CD4-positive, alpha-beta T cell treated with Interleukin-17A for 4 hours (primary cell): Measurements from ENCODE around the gene KRTAP16-1.

Source experiments
- DNase-seq: peaks from one replicate; pipeline ENCODE4 v3.0.0-alpha.2; 2020; ENCODE audit warnings: mixed read lengths

The KRTAP16-1 gene

DNA sequence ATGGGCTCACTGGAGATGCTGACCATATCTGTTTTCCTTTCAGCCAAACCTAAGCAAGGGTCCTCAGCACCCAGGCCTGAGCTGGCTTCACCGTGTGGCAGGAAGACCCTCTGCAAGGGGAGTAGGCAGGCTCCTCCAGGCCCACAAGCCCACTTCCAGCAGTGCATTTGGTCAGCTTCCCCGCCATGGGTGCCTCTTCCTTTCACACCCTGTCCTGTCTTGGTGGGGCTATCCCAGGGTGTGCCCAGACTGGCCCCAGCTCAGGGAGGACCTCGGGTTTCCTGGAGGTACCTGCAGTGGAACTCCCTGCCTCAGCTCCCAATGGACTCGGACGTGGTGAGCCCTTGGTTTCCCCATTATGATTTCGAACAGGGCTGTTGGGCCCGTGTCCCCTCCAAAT lies 19.1 kb upstream of the KRTAP16-1 start:
- DNase-seq: no peak

DNA sequence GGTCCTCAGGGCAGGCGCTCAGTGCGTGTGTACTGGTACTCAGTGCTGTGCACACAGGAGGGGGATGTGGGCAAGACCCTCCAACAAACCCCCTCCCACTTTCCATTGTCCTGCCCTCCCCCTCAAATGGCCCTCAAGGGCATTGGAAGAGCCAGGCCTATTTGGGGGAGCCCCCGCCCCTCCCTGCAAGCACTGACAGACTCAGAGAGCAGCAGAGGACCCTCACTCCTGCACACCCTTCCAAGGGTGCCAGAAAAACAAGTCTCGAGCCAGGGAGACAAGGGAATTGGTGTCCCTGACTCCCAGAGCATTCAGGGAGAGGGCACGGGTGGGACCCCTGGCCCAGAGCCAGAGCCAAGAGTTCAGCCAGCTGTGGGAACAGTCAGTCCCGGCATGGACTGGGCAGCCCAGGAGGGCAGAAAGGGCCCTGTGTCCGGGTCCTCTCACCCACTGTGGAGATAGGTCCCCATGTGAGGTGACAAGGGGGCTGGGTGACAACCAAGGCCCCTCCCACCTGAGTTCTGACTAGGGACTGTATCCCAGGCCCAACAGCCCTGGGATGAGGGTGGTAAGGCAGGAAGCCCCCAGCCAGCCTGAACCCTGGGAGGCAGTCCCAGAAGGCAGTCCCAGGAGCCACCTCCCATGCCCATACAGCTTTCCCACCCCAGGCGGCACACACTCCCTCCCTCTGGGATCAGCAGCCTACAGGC lies 18.5 kb upstream of the KRTAP16-1 start:
- no peak for DNase-seq

DNA sequence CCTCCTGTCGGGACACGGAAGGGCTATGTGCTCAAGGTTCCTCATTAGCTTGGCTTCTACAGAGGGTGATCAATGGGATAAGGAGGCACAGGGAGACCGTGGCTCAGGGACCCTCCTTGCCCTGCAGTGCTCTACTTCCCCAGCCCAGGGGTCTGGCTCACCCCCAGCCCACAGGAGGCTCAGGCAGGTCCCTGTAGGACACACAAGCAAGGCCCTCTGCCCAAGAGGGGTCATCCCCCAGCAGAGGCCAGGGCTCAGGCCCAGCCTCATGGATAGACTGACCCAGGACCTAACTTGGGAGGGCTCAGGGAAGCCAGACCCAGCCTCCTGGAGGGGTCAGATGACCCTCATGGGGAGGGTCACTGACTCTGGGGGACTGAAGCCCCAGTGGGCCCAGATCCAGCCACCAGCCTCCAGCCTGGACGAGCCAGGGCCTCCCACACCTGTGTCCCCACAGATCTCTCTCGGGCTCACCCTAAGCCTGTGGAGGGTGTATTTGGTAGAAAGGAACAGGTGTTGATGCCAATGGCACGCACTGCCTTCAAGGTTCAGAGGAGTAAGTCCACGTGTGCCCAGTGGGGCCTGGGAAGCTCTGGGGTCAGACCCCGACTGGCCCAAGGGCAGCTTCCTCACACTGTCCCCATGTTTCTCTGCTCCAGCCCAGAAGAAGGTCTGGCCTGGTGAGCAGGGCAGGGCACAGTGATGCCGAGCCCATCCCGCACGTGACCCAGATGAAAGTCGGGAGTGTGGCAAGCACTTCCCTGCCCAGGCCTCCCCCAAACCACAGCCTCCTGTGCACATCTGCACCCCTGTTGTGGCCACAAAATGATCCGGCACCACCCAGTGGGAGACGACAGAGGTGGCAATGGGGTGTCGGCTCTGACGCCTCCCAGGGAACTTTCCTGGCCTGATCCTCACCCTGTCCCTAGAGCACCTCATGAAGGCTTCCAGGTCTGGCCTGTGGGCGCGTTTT lies 17.4 kb upstream of the KRTAP16-1 start:
- DNase-seq: peak; percentile 58

DNA sequence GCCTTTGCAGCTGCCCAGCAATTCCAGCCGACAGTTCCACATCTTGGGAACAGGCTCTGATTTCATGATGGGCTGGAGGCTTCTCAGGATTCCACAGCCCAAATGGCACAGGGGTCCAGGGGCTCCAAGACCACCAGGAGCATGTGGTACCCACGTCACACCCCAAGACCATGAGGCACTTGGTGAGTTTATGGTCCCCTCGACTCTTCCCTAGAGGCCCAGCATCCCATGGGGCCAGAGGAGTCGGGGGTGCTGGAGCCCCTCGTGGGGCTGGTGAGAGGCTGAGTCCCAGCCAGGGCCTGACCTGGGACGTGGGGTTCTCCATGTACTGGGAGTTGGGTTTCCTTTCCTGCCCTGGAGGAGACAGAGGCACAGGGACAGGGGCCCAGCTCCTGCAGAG lies 16.5 kb upstream of the KRTAP16-1 start:
- no peak for DNase-seq

DNA sequence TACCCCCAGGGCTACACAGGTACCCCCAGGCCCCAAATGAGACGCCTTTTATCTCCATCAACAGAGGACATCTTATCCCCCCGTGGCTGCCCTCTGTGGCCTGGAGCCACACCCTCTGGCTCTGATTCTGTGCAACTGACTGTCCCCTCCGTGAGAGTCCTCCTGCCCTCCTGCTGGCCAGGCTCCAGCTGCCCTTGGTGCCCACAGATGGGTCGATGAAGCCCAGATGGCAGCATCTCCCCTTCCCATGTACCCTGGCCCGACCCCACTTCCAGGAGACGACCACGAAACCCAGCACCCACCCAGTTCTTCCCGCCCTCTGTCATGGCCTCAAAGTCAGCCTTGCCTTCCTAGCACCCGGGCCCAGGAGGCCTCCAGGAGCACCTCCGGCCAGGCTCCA lies 16.0 kb upstream of the KRTAP16-1 start:
- DNase-seq: no peak

DNA sequence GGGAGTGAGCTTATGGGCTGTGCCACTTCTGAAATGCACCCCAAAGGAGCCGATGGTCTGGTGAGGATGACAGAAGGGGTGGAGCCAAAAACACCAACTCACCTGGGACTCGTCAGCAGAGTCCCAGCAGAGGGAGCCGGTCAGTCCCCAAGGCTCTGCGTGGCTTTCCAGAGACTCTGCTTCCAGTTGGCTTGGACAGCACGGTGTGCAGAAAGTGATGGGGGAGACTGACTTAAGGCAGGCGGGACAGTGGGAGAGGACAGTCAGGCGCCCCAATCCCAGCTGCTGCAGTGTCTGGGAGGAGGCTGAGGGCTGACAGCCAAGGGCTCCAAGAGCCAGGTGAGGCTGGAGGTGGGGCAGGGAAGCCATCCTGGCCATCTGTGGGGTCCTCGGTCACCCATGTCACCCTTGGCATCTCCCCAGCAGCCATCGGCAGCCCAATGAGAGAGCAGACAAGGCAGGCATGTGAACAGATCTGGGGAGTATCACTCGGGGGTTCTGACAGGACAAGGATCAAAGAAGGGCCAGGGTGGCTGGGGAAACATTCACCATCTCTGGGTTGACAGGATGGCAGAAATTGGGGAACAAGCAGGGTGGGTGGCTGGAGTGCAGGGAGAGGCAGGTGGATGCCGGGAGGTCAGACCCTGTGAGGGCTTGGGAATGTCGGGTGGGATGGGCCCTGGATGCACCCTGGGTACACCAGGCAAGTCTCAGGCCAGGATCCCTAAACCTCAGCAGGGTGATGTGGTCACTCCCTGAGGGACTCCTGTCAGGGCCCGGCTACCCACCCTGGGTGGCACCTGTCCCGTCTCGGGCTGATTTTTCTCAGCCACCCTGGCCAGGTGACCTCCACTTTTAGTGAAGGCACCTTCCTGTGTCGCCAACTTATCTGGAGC lies 15.3 kb upstream of the KRTAP16-1 start:
- DNase-seq: peak; percentile 61

DNA sequence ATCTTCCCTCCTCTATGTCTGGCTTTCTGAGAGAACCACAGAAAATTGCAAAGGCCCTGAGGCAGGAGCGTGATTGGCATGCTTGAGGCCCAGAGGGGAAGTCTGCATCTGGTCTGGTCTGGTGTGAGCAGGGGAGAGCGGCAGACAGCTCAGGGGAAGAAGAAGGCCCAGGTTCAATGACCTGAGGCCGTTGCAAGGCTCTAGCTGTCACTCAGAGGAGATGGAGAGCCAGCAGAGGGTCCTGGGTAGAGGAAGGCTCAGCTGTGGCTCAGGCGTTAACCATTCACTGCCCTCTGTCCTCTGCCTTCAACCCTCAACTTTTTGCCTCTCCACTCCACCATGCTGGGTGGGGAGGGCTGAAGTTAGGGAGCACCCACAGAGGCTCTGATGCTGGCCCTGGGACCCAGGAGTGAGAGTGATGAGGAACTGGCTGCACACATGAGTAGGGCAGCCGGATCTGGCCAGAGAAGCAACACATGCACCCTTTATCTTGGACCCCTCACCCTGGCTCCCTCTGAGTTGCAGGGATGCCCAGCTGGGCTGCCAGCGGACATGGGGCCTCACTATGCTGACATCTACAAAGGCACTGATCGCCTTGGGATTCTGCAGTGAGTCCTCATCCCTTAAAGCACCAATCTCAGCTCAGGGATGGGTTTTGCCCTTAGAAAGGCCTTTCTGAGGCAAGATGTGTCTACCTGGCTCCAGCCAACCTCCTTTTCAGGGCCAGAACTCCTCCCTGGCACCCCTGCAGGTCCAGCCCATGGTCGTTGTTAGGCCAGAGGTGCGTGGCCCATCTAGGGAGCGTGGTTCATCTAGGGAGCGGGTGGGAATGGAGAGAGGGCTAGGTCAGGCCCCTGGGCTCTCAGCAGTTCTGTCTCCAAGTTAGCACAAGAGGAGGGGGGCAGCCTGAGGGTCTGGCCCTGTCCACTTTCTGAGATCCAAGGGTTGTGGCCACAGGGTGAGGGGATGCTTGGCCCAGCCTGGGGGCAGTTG lies 14.1 kb upstream of the KRTAP16-1 start:
- DNase-seq: no peak

DNA sequence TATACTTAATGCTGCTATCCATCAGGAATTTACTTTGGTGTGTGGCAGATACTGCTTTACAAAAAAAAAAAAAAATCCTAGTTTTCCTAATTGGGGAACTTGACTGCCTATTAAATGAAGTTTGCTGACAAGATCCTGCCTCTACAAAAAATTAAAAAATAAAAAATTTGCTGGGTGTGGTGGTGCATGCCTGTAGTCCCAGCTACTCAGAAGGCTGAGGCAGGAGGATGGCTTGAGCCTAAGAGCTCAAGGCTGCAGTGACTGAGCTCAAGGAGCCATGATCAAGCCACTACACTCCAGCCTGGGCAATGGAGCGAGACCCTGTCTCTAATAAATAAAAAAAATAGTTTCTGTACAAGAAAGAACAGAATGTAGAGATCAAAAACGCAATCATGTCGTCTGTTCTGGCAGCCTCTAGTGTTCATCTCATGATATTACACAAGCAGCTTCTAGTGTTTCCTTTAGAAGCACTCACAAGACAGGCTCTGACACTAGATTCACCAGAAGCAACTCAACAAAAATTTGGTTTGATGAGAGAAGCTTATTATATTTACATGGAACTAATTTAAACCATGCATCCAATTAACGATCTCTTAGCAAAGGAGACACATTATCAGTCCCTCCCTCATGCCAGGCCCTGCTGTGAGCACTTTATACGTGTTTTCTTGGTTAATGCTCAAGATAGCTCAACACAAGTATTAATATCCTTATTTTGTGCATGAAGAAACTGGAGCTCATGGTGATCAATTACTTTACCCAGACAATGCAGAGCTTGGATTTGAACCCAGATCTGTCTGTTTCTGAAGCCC lies 13.2 kb upstream of the KRTAP16-1 start:
- DNase-seq: peak; percentile 42

DNA sequence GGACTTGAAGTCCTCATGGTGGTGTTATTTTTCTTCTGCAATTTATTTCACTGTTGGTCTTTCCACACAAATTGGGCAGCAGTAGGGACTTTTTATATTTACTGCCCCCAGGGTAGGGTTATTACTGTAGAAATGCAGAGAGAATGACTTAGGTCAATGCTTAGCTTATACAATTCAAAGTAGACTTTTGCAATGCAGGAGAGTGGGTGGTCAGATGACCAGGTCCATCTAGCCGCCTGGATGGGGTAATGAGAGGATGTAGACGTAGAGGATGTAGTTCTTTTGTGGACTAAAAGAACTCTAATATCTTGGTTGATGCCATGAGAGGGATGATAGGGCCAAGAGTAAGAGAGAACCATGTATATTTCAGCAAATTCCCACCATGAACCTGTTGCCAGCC lies 9.1 kb upstream of the KRTAP16-1 start:
- DNase-seq: no peak

DNA sequence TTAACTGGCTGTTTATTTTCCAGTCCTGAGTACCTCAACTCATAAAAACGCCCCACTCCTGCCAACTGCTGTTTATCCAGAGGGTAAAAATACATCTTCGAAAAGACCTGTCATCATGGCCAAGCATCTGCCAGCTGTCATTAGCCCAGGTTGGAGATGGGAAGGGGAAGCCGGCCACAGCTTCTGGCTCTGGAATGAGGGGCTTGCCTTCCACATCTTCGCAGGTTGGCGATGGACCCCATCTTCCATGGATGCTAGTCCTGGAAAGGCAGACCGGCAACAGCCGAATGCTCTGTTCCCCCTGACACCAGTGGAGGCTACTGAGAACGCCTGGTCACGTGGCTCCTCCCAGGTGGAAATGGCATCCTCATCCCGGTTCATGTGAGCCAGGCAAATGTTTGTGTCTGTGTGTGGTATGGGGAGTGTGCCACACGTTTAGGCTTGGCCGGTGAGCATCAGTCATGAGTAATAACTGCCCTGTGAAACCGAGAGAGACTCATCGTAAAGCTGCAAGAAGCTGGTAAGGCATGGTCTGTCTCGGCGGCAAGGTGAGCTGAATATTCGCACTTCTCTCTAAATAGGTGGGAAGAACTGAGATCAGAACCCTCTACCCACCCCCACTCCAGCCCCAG lies 6.8 kb upstream of the KRTAP16-1 start:
- no peak for DNase-seq

DNA sequence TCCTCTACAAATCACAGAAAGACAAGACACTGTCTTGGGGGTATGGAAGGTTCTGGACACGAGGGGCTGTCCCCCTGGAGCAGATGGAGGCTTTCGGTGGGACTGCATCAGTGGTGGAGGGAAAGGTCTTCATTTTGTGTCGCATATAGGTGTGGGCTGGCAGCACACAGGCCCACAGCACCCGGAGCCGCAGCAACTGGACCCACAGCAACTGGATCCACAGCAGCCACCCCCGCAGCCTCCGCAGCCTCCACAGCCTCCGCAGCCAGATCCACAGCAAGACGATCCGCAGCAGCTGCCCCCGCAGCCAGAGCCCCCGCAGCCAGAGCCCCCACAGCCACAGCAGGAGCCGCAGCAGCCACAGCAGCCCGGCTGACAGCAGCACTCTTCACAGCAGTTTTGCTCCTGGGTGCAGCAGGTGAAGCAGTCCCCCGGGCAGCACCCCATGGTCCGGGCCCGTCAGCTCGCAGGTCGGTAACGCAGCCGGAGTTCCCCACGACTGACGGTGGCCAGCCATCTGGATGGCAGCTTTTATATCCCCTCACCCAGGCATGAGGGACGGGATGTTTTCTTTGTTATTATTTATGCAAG lies 6.2 kb upstream of the KRTAP16-1 start, which contains the start of gene KRTAP17-1:
Gene KRTAP17-1 (minus strand): TSS at position 507 of the 591 bp plus-strand sequence. CDS start 60 bp downstream, at position 447.
- DNase-seq: no peak

DNA sequence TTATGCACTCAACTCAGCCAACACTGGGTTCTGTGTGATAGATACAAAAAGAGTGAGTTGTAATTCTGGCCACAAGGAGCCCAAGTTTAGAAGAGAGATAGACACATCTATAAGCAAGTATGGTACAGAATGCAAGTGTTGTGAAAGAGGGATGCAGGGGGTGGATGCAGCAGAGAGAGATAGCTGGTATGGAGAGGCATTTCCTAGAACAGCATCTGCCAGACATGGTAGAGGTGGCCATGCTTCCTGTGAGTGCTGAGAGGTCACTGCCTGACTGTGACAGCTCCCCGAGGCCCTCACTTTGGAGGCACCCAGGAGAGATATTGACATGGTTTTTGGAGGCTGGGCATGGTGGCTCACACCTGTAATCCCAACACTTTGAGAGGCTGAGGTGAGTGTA lies 2.0 kb upstream of the KRTAP16-1 start:
- no peak for DNase-seq

DNA sequence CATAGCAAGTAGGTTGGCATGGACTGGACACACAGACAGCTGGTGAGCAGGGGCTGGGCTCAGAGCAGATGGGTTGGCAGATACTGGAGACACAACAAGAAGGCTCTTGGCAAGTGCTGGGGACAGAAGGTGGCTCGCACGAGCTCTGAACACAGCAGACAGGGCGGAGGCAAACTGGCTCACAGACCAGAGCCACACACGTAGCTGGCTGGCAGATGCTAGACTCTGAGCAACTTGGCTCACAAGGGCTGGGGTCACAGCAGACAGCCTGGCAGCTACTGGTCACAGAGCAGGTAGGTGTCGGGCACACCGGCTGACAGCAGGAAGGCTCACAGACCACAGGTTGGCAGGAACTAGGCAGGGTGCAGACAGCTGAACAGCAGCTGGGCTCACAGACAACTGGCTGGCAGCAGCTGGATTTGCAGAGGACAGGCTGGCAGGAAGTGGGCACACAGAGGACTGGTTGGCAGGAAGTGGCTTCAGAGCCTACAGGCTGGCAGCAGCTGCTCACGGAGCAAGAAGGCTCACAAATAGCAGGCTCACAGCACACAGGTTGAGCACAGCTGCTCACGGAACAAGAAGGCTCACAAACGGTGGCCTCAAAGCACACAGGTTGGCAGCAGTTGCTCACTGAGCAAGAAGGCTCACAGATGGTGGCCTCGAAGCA lies 725 bp downstream of the KRTAP16-1 start:
- peak; percentile 87 for DNase-seq

DNA sequence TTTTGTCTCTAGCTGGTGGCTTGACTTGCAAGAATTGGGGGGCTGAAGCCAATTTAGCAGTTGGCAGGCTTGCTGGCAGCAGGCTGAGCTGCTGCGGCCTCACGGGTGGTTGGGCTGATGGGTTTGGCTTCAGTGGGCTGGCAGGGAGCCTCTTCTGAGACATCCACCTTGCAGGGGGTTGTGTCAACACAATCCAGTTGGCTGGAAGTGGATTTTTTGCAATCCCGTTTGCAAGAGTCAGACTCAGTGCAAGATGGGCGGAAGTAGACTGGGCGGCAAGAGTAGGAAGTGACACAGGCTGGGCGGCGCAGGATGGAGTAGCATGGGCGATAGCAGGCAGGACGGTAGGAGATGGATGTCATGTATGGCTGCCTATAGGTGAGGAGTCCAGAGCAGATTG lies 1.5 kb downstream of the KRTAP16-1 start:
- no peak for DNase-seq

DNA sequence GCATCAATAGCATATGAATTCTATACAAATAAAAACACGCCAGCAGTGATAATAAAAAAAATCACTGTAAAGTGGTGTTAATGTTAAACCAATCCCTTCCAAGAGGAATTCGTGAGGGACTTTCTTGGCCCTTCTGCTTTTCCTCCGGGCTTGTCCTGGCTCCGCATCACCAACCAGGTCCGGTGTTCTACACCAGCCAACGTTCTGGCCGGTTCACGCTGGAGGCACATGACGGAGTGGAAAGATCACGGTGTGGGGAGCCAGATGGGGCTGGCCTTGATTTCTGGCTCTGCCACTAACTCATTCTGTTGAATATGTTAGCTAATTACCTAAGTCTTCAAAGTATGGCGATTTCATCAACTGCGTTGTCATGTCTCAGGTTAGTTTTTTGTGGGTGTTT lies 5.0 kb downstream of the KRTAP16-1 start:
- no peak for DNase-seq

DNA sequence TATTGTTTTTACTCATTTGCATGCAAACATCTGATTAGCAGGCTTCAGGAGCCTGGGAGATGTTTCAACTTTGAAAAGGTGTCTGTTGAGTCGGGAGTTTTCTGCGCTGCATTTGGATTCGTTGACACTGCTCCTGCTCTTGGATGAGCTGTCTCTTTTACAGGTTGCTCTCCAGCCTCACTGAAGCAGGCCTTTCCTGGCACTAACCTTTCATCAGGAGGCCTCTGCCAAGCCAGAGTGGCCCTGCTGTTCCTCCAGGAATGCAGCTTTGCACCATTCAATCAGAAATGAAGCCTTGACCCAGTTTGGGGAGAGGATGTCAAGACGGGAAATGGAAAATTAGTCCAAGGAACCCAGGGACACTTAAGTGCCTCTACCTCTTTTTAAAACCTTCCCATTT lies 6.1 kb downstream of the KRTAP16-1 start:
- DNase-seq: no peak

DNA sequence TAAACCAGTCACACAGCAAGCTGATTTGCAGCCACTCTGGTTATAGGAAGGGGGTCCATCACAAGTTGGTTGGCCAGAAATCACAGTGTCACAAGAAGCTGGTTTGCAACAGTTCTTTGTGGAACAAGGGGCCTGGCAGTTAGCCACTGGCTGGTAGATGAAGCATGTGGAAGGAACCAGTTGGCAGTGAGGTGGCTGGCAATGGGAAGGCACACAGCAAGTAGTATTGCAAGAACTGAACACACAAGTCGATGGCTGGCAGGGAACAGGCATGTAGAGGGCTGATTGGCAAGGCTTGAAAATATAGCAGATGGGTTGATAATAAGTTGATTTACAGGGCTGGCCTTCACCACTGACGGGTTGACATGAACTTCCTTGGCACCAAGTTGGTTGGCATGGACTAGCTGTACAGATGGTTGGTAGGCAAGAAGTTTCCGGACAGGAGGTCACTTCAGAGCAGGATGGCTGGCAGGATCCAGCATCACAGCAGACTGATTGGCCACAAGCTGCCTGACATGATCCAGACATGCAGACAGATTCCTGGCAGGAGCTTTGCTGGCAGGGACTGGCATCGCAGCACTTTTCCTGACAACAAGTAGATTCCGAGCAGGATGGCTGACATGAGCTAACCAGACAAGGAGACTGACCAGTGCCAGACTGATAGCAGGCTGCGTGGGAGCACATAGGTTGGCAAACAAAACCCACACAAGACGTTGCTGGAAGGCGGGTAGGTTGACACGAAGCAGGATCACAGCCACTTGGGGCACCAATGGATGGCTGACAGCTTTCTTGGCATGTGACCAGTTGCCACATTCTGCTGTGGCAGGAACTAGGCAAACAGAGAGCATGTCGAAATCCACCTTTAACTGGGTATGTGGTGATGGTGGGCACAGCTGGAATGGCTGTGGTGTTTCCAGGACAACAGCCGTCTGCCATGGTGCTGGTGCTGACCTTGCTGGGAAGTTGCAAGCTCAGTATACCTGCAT lies 6.9 kb downstream of the KRTAP16-1 start, which contains the start of gene KRTAP29-1:
Gene KRTAP29-1 (minus strand): TSS at position 936 of the 986 bp plus-strand sequence. CDS start 0 bp downstream, at position 936.
- no peak for DNase-seq
